ENCODE results near the gene PNLIPRP2. TPM values are rescaled to one million over a fixed set of nuclear protein-coding genes. Genes with fewer than 3 reads are reported as not detected.

Gene PNLIPRP2
- total and polyA plus RNA-seq, 2 of the 8 experiments (the other 6 are each of a cell fraction or from before 2014, with no cell fraction given) = 0.11 TPM; not detected in 1

GRCh38 chr10:116598329-116598728, 22.4 kb upstream of the PNLIPRP2 start:
- CTCF ChIA-PET (ENCODE audit: partially characterized antibody) = interaction anchor here (1.0 to 1.3 kb wide), 5 partner anchors 9 to 189 kb away, joined by 3 to 4 read pairs (median 3); no protein-coding TSS in a partner anchor

More at GRCh38 chr10:116598329-116598728, 22.4 kb upstream of the PNLIPRP2 start:
- Histone ChIP-seq H3K56ac (replicated peaks; ENCODE audit: insufficient read length, low read depth, low read length) (no peak overlapping the region), H2AK5ac (ENCODE audit: low read depth, low read length) (no peak overlapping the region), H3K4me2 (ENCODE audit: insufficient read depth in 1 of 2, low read depth in 2 of 2, low read length in 2 of 2) (no peak overlapping the region), H3K9me3 (ENCODE audit: insufficient read depth in 2 of 2, low read depth in 1 of 2, low read length in 1 of 2) (no peaks in the 10 kb centered on the region), H2BK12ac (ENCODE audit: low read depth, low read length) (no peak overlapping the region), H3K14ac (ENCODE audit: insufficient read length) (no peak overlapping the region), H3K27me3 (replicated peaks in 1 of 4; ENCODE audit: control insufficient read depth in 3 of 4, extremely low read depth in 1 of 4, insufficient read depth in 3 of 4, low read length in 3 of 4) (no peaks in the 10 kb centered on the region), H3K23me2 (ENCODE audit: low read depth, low read length) (0 out of 2 replicates have a peak, but pooled peaks cover 3% of the 10 kb centered on the region), H3K79me1 (ENCODE audit: low read depth, low read length) (no peaks in the 10 kb centered on the region), H2BK120ac (replicated peaks; ENCODE audit: low read depth, low read length) (no peak overlapping the region), H2BK15ac (ENCODE audit: low read length) (no peak overlapping the region), H3K4me3 (ENCODE audit: extremely low read depth in 1 of 4, insufficient read depth in 2 of 4, low read depth in 3 of 4, low read length in 4 of 4) (no peak overlapping the region), H3K4me1 (replicated peaks in 1 of 4; ENCODE audit: control insufficient read depth in 3 of 4, insufficient read depth in 4 of 4, low read length in 3 of 4) (peaks cover 0 to 5% (median 0%) of the 10 kb centered on the region in 4 experiments; a peak in 1 of 7 replicates), H3K9ac (replicated peaks in 1 of 4; ENCODE audit: extremely low read depth in 1 of 4, low read depth in 3 of 4, low read length in 3 of 4) (no peak overlapping the region), H3K36me3 (ENCODE audit: control insufficient read depth in 2 of 4, insufficient read depth in 4 of 4, low read length in 3 of 4) (no peaks in the 10 kb centered on the region), H2BK20ac (ENCODE audit: low read length) (no peak overlapping the region), H2AFZ (ENCODE audit: low read length) (no peak overlapping the region), H3K23ac (ENCODE audit: insufficient read length) (no peak overlapping the region), H3K79me2 (ENCODE audit: control insufficient read depth in 1 of 2, insufficient read depth in 2 of 2, low read length in 2 of 2) (no peaks in the 10 kb centered on the region), H3K27ac (ENCODE audit: low read depth, low read length) (no peak overlapping the region), H3K4ac (replicated peaks; ENCODE audit: insufficient read length, low read depth, low read length) (no peak overlapping the region), H2BK5ac (ENCODE audit: low read depth, low read length) (no peak overlapping the region), H4K91ac (replicated peaks; ENCODE audit: insufficient read length, low read length) (no peak overlapping the region), H3K18ac (ENCODE audit: extremely low read depth, low read length) (no peak overlapping the region), H4K20me1 (replicated peaks in 1 of 2; ENCODE audit: control insufficient read depth in 1 of 2, insufficient read depth in 2 of 2, low read length in 2 of 2) (peaks cover 0 to 2% of the 10 kb centered on the region in 2 experiments), H4K5ac (ENCODE audit: insufficient read length, low read depth, low read length) (no peak overlapping the region), H4K8ac (ENCODE audit: extremely low read depth, insufficient read depth, low read length) (no peak overlapping the region)
- FAIRE-seq (no peak), DNase-seq (ENCODE audit: low read depth in 1 of 2, low spot score in 2 of 2) (no peak)
- TF ChIP-seq NRF1 (IDR thresholded peaks at IDR 0.05; ENCODE audit: low read depth, low read length) = no peak
- POLR2A ChIA-PET (ENCODE audit: partially characterized antibody) = no interaction called here
